ENCODE results near the gene BCOR.

DNA sequence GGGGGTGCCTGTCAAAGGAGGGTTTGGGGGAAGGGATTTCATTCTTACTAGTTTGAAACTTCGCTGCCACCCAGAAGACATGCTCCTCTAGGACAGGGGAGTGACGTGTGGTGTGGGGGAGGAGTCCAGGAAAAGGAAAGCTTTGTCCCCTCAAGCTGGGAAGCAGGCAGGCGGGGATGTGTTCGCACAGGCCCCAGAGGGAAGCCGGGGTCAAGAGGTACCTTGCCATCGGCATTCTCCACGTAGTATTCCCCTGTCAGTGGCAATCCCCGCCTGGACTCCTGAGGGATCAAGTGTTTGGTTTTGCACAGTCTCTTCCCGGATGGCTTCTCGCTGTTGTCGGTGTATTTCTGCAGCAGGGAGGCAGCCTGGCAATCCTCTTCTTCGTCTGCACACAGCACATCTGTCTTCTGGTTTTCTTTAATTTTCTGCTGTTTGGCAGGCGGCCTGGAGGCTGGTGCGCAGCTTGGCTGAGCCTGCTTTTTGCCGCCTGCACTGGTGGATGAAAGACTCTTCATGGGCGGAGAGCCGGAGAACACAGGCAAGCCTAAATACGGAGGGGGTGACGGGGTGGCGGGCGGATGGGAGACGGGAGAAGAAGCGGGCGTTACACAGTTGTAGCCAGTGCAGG is 35.1 kb downstream of the BCOR start:
- no peak for TF ChIP-seq POLR2A (IDR thresholded peaks at IDR 0.05; ENCODE audit: low read depth, low read length)
- TF ChIP-seq POLR2AphosphoS5 (IDR thresholded peaks at IDR 0.05; ENCODE audit: low read depth, low read length) = no peak
- TF ChIP-seq TAF1 (IDR thresholded peaks at IDR 0.05; ENCODE audit: borderline replicate concordance, low read depth, low read length) = no peak
